HG03025 (cell line): ENCODE data around the gene HINFP.
"Not testable (repeated sequence)": the region's sequence is repeated elsewhere in the genome, so short reads cannot be mapped to it uniquely, and the experiment has no call there.

Source experiments
- ATAC-seq: cut with Tn5 transposase; IDR thresholded peaks from one replicate; pipeline ENCODE4 v1.9.1; 2021; ENCODE audit warnings: mild to moderate bottlenecking, moderate library complexity; ENCODE audit not compliant: unreplicated experiment, low FRiP score

Gene HINFP

GRCh38 chr11:119153049-119153818, 31.9 kb downstream of the HINFP start:
- no peak for ATAC-seq

GRCh38 chr11:119154178-119154577, 32.8 kb downstream of the HINFP start:
- no peak for ATAC-seq

GRCh38 chr11:119155733-119156492, 34.5 kb downstream of the HINFP start:
- ATAC-seq: no peak

GRCh38 chr11:119156496-119156895, 35.1 kb downstream of the HINFP start:
- ATAC-seq: no peak

- ATAC-seq: no peak
These were observed 35.7 kb downstream of the HINFP start for GRCh38 chr11:119157063-119157462.

- ATAC-seq: no peak
These were observed 37.1 kb downstream of the HINFP start for GRCh38 chr11:119158467-119158866.

- ATAC-seq: no peak
These were observed 38.8 kb downstream of the HINFP start for GRCh38 chr11:119160151-119160550.

GRCh38 chr11:119161871-119162270, 40.5 kb downstream of the HINFP start:
- no peak for ATAC-seq

- ATAC-seq: no peak
These were observed 45.1 kb downstream of the HINFP start for GRCh38 chr11:119166368-119167076.

- ATAC-seq: not testable (repeated sequence)
These were observed 45.7 kb downstream of the HINFP start for GRCh38 chr11:119167077-119167458.

GRCh38 chr11:119167933-119168332, 46.6 kb downstream of the HINFP start:
- no peak for ATAC-seq

GRCh38 chr11:119168471-119169281, 47.3 kb downstream of the HINFP start, which contains the start of gene NLRX1:
Gene NLRX1 (plus strand): TSS chr11:119168725. CDS start chr11:119171404, 2,679 bp downstream.
- peak; percentile 74 for ATAC-seq

- no peak for ATAC-seq
These were observed 47.9 kb downstream of the HINFP start for GRCh38 chr11:119169282-119169719.

- no peak for ATAC-seq
These were observed 51.1 kb downstream of the HINFP start for GRCh38 chr11:119172513-119172912.

GRCh38 chr11:119173453-119173852, 52.1 kb downstream of the HINFP start:
- ATAC-seq: no peak

- ATAC-seq: no peak
These were observed 54.2 kb downstream of the HINFP start for GRCh38 chr11:119175493-119176077.

GRCh38 chr11:119178166-119178680, 56.8 kb downstream of the HINFP start:
- no peak for ATAC-seq

- ATAC-seq: no peak
These were observed 58.0 kb downstream of the HINFP start for GRCh38 chr11:119179342-119179741.

GRCh38 chr11:119179983-119180382, 58.6 kb downstream of the HINFP start:
- no peak for ATAC-seq
